Naive B cell (primary cell): ENCODE measurements around the gene P2RX5. TPM values are rescaled to one million over a fixed set of nuclear protein-coding genes. Genes with fewer than 3 reads are reported as not detected.

Experiments used
- ATAC-seq, 2 donors: fragments of 150-1000 bp; cut with Tn5 transposase; 2 replicates each; pipeline ENCODE4 v1.10.0; 2021; ENCODE audit warnings: low read depth in 2 of 2, mild to moderate bottlenecking in 2 of 2, moderate library complexity in 2 of 2
- DNase-seq: peaks from one replicate; pipeline ENCODE4 v3.0.0; 2022
- H3K27ac Mint-ChIP-seq, 6 donors: one replicate each; pipeline ENCODE4 v1.8.0; 2020 to 2022; ENCODE audit warnings: mild to moderate bottlenecking in 6 of 6, mixed read lengths in 6 of 6, moderate library complexity in 5 of 6, inconsistent platforms in 2 of 6
- H3K27me3 Mint-ChIP-seq, 3 donors: one replicate each; pipeline ENCODE4 v1.8.0; 2021 to 2022; ENCODE audit warnings: mixed read lengths in 3 of 3, mild to moderate bottlenecking in 1 of 3
- H3K36me3 Mint-ChIP-seq, 2 donors: one replicate each; pipeline ENCODE4 v1.8.0; 2020 to 2022; ENCODE audit warnings: mixed read lengths in 2 of 2, inconsistent platforms in 1 of 2, mild to moderate bottlenecking in 1 of 2
- H3K4me1 Mint-ChIP-seq, 3 donors: one replicate each; pipeline ENCODE4 v1.8.0; 2020 to 2022; ENCODE audit warnings: mixed read lengths in 3 of 3, inconsistent platforms in 1 of 3, mild to moderate bottlenecking in 1 of 3, moderate library complexity in 1 of 3
- H3K4me3 Mint-ChIP-seq, 8 donors: one replicate each; pipeline ENCODE4 v1.8.0; 2020 to 2022; ENCODE audit warnings: mild to moderate bottlenecking in 8 of 8, mixed read lengths in 8 of 8, moderate library complexity in 8 of 8, inconsistent platforms in 2 of 8
- H3K9me3 Mint-ChIP-seq, 7 donors: one replicate each; pipeline ENCODE4 v1.8.0; 2020 to 2022; ENCODE audit warnings: mixed read lengths in 7 of 7, mild to moderate bottlenecking in 5 of 7, inconsistent platforms in 2 of 7, moderate library complexity in 1 of 7
- polyA plus RNA-seq, 6 donors: library from polyadenylated mRNA; unstranded; fragments of 300-500 nt; fragmentation: Illumina TruSeq; gene quantifications; one replicate each; pipeline ENCODE4 v1.2.3, GENCODE V29; 2021; ENCODE audit warnings: low read depth in 6 of 6

Gene P2RX5
- polyA plus RNA-seq, 6 donors from 2014 or later, result 377 to 864 (median 638) TPM

DNA sequence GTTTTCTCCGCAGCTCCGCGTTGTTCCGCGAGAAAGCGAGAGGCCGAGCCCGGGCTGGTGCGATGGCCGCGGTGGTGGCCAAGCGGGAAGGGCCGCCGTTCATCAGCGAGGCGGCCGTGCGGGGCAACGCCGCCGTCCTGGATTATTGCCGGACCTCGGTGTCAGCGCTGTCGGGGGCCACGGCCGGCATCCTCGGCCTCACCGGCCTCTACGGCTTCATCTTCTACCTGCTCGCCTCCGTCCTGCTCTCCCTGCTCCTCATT, 26.9 kb downstream of the P2RX5 start:
- no peak for DNase-seq
- H3K9me3 Mint-ChIP-seq, result no peaks in the 10 kb centered on the region
- H3K4me3 Mint-ChIP-seq, result peak overlapping the region; percentile 91 to 98 (median 94)
- H3K4me1 Mint-ChIP-seq, result peaks cover 20 to 41% (median 40%) of the 10 kb centered on the region in 3 donors
- H3K36me3 Mint-ChIP-seq, result no peaks in the 10 kb centered on the region
- H3K27me3 Mint-ChIP-seq, result no peaks in the 10 kb centered on the region
- H3K27ac Mint-ChIP-seq, result peak overlapping the region in 5 of 6 donors; percentile 91 to 96 (median 95)
- no peak for ATAC-seq

DNA sequence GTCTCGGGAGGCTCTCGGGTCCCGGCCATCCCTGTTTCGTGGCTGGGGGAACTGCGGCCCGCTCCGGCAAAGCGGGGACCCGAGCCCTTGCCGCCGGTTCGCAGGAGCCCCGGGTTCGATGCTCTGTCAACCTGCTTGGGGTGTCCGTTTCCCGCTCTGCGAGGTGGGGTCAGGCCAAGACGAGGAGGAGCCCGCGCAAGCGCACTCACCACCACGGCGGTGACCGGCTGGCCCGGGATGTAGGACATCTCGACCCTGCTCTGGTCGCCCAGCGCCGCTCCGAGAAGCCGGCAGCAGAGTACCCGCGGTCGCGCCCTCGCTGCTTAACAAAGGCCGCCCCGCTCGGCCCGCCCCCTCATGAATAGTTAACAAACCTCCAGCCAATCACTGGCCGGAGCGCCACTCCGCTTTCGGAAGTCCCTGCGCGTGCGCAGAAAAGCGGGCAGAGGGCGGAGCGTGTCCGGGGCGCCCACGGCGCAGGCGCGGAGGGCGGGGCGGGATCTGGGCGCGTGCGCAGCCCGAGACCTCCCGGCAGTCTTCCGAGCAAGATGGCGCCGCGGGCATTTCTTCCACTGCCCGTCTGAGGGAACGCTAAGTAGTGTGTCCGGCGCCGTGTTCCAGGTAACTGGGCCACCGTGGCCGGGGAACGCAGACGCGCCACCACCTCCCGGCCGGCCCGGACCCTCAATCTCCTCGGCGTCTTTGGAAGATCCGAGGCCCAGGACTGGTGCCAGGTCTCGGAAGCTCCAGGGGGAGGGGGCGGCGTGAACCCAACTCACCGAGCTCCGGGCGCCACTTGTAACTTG, 27.5 kb downstream of the P2RX5 start, which contains the start of the genes EMC6 and TAX1BP3:
TSS of gene EMC6 (plus strand) at position 534 of the 806 bp plus-strand sequence. CDS start 335 bp downstream, outside the sequence.
TSS of gene TAX1BP3 (minus strand) at position 300 of the 806 bp plus-strand sequence. CDS start at position 248, 52 bp downstream.
- DNase-seq (peak; percentile 100), ATAC-seq (peak; percentile 92 to 95)
- Mint-ChIP-seq H3K27ac (peak within 1 kb of the TSS; percentile 84 to 96 (median 93)), H3K4me3 (peak within 1 kb of the TSS; percentile 91 to 98 (median 94)), H3K9me3 (no peaks in the 10 kb centered on the region), H3K36me3 (no peaks in the 10 kb centered on the region), H3K4me1 (peaks cover 20 to 41% (median 40%) of the 10 kb centered on the region in 3 donors), H3K27me3 (no peaks in the 10 kb centered on the region)

DNA sequence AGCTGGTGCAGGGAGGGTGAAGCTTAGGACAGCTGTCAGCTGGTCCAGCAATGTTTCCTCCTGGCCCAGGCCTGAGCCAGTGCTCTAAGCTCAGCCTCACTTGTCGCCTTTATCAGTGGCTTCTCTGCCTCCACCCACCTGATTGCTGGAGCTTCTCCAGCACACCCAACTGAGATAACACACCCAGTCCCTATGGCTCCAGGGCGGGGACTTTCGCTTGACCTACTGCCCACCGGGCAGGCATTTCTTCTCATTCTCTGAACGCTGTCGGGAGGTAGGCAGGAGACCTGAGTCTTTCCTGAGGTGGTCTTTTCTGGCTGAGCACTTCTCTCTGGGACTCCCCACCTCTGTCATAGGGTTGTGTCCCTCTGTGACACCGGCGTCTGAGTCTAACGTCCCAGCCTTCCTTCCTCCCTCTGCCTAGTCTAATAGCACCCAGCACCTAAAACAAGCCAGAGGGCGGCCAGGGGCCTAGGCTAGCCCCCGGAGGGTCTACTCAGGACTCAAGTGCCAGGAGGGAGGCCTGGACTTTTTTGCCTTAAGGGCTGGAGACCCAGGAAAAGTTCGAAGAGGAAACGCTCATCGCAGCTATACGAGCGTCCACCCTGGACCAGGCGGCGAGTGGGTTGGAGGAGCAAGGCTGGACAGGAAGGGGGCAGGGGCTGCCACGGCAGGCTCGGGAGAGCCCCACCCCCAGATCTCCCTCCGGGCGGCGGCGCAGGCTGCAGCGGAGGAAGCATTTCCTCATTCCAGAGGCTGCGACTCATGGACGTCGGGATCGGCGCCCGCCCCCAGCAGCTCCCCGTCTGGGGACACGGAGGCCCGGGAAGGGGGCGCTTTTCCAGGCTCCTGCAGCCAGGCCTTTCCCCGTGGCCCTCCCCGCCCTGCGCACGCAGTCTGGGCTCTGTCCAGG, 28.3 kb downstream of the P2RX5 start:
- H3K9me3 Mint-ChIP-seq, result no peaks in the 10 kb centered on the region
- peaks cover 20 to 40% (median 33%) of the 10 kb centered on the region in 3 donors for H3K4me1 Mint-ChIP-seq
- H3K27ac Mint-ChIP-seq, result peak overlapping the region in 4 of 6 donors; percentile 67 to 77 (median 71)
- DNase-seq (no peak), ATAC-seq (no peak)
- peak overlapping the region; percentile 81 to 98 (median 93) for H3K4me3 Mint-ChIP-seq
- H3K36me3 Mint-ChIP-seq, result no peaks in the 10 kb centered on the region
- no peaks in the 10 kb centered on the region for H3K27me3 Mint-ChIP-seq

DNA sequence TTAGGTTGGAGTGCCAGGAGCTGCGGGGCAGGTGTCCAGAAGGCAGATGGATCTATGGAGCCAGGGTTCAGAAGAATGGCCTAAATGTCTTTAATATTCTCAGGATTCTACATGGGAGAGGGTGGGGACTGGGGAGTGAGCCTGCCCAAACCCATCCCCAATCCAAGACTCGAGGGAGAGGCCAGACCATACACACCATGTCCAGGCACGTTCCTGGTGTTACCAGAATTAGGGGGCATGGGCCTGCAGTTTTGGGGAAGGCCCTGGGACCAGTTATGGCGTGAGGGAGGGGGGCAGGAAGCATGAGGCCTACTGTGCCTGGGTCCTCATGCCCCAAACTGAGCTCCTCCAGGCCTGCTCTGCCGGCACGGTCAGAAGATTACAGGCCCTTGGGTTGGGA, 29.4 kb downstream of the P2RX5 start:
- no peaks in the 10 kb centered on the region for H3K27me3 Mint-ChIP-seq
- ATAC-seq (no peak), DNase-seq (no peak)
- no peaks in the 10 kb centered on the region for H3K9me3 Mint-ChIP-seq
- H3K27ac Mint-ChIP-seq, result peak overlapping the region in 3 of 6 donors; percentile 26 to 84 (median 49)
- peak overlapping the region in 7 of 8 donors; percentile 10 to 98 (median 79) for H3K4me3 Mint-ChIP-seq
- H3K4me1 Mint-ChIP-seq, result peaks cover 16 to 33% (median 24%) of the 10 kb centered on the region in 3 donors
- H3K36me3 Mint-ChIP-seq, result no peaks in the 10 kb centered on the region

DNA sequence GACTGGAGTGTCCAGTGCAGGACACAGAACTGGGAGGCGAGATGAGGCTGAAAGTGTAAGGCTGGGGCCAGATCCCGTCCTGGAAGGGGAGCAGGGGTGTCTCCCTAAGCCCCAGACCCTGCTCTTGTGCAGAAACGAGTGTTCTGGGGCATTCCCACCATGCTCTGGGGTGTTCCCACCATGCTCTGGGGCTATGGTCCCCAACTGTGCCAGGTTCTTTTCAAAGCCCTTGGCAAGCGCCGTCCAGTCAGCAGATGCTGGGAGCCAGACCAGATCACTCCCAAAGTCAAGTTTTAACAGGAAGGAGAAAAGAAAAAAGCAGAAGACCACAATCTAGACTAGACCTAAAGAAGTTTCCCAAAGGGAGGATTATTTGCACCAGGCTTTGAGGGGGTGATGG, 30.1 kb downstream of the P2RX5 start:
- Mint-ChIP-seq H3K27ac (peak overlapping the region in 1 of 6 donors; percentile 84), H3K4me1 (peaks cover 15 to 26% (median 22%) of the 10 kb centered on the region in 3 donors), H3K4me3 (peak overlapping the region in 5 of 8 donors; percentile 59 to 98 (median 78)), H3K36me3 (no peaks in the 10 kb centered on the region), H3K9me3 (no peaks in the 10 kb centered on the region), H3K27me3 (no peaks in the 10 kb centered on the region)
- ATAC-seq (no peak), DNase-seq (no peak)

DNA sequence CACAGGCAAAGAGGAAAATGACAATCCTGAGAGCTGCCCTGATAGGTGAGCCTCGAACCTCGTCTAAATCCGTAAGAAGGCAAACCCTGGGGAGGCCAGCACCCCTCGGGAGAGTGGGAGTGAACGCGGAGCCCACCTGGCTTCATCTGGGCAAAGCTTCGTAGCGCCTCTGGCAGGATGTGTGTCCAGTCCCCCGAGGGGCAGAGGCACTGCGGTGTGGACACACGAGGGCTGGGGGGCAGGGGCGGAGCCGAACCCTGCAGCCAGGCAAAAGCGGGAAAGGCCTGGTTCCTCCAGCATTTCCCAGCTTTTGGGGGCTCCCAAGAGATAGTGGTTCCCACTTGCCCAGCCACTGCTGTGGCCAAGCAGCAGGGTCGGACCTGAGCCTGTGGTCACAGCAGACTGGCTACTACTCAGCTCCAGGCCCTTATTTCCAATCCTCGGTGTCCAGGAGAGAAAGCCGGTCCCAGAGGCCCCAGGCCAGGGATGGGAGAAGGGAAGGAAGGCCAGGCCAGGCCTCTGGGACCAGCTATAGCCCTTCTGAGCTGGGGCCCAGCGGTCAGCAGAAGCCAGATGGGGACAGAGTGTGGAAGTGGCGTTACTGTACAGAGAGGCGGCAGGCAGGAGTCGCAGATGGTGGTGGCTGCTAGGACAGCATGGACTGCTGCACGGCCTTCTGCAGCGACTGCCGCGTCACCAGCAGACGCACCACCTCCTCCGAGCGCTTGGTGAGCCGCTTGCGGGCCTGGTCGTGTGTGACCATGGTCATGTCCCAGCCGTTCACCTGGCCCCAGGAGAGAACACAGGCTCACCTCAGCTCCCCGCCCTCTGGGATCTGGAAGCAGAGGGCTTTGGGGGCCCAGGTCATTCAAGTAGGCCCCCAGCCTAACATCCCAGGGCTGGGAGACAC, 32.6 kb downstream of the P2RX5 start:
- Mint-ChIP-seq H3K27me3 (no peaks in the 10 kb centered on the region), H3K4me1 (peaks cover 11 to 16% (median 15%) of the 10 kb centered on the region in 3 donors), H3K27ac (peak overlapping the region in 1 of 6 donors; percentile 71), H3K4me3 (no peak overlapping the region), H3K9me3 (no peaks in the 10 kb centered on the region), H3K36me3 (no peaks in the 10 kb centered on the region)
- ATAC-seq (no peak), DNase-seq (no peak)

DNA sequence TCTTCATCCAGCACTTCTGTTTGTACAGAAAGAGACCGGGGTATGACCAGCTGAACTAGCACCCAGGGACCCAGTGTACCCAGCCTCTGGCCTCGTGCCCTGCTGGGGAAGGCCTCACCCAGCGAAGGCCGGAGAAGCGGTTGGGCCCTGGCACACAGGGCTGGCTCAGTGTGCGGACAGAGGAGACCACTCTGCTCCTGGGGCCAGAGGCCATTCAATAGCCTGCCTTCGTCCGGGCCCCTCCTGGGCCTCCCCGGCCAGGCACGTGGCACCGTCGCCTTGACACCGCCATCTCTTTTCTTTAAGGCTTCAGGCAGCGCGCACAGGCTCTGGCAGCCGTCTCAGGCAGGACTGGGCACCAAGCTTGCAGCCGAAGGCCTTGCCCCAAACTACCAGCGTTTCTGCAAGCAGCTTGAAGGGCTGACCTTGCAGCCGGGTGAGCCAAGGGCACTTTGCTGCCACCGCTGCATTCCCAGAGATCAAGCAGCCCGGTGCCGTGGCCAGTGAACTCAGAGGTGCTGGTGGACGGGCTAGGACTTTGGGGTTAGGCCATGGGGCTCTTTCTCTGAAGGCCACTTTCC, 35.6 kb downstream of the P2RX5 start:
- ATAC-seq, result no peak
- H3K36me3 Mint-ChIP-seq, result no peaks in the 10 kb centered on the region
- H3K27me3 Mint-ChIP-seq, result no peaks in the 10 kb centered on the region
- no peak for DNase-seq
- peaks cover 0 to 5% (median 5%) of the 10 kb centered on the region in 3 donors for H3K4me1 Mint-ChIP-seq
- H3K9me3 Mint-ChIP-seq, result no peaks in the 10 kb centered on the region
- H3K4me3 Mint-ChIP-seq, result no peak overlapping the region
- H3K27ac Mint-ChIP-seq, result peak overlapping the region in 1 of 6 donors; percentile 27

DNA sequence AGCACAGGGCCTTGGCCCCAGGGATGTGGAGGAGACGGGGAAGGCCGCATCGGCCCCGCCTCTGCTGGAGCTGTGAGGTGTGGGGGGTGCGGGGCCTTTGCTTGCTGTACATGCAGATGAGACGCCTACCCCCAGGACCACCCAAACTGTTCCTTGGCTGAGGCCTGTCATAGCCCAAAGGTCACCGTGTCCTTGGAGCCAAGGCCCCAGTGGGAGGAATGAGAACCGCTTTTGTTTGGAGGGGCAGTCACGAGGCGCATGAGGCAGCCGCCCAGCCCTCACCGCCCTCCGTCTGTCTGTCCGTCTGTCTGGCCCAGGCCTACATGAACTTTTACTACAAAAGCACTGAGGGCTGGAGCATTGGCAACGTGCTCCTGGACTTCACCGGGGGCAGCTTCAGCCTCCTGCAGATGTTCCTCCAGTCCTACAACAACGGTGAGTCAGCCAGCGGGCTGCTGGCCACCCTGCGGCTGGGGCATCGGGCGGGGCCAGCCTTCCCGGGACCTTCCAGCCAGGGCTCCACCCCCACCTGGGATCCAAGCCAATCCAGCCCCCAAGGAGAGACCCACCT, 36.3 kb downstream of the P2RX5 start:
- Mint-ChIP-seq H3K4me3 (no peak overlapping the region), H3K27ac (peak overlapping the region in 2 of 6 donors; percentile 12 to 57), H3K4me1 (peaks cover 0 to 5% (median 5%) of the 10 kb centered on the region in 3 donors), H3K27me3 (no peaks in the 10 kb centered on the region), H3K9me3 (no peaks in the 10 kb centered on the region), H3K36me3 (no peaks in the 10 kb centered on the region)
- ATAC-seq (no peak), DNase-seq (no peak)

DNA sequence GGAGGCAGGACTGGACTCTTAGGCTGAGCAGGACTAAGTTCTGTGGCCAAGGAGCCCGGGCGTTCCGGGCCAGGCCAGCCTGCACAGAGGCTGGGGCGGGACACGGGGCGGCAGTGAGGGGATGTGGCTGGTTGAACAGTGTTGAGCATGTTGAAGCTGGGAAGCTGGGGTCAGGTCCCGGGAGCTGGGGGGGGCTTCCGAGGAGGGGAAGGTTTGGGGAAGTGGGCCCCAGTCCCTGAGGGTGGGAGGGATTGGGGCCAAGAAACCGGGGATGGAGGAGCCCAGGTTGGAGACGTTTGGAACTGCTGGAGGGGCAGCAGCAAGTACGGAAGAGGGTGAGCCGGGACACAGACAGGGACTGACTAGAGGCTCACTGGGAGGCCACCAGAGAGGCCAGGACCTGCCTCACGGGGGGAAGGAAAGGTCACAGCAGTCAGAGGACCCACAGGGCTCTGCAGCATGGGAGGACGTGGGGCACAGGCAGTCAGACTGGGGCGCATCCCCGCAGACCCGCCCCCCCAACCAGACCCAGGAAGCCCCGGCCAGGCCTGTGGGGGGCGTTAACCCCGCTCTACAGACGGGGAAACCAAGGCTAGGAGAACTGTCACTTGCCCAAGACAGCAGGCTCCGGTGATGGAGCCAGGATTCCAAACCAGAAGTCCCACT, 37.0 kb downstream of the P2RX5 start:
- Mint-ChIP-seq H3K4me3 (no peak overlapping the region), H3K27ac (peak overlapping the region in 1 of 6 donors; percentile 56)
- ATAC-seq, result no peak

DNA sequence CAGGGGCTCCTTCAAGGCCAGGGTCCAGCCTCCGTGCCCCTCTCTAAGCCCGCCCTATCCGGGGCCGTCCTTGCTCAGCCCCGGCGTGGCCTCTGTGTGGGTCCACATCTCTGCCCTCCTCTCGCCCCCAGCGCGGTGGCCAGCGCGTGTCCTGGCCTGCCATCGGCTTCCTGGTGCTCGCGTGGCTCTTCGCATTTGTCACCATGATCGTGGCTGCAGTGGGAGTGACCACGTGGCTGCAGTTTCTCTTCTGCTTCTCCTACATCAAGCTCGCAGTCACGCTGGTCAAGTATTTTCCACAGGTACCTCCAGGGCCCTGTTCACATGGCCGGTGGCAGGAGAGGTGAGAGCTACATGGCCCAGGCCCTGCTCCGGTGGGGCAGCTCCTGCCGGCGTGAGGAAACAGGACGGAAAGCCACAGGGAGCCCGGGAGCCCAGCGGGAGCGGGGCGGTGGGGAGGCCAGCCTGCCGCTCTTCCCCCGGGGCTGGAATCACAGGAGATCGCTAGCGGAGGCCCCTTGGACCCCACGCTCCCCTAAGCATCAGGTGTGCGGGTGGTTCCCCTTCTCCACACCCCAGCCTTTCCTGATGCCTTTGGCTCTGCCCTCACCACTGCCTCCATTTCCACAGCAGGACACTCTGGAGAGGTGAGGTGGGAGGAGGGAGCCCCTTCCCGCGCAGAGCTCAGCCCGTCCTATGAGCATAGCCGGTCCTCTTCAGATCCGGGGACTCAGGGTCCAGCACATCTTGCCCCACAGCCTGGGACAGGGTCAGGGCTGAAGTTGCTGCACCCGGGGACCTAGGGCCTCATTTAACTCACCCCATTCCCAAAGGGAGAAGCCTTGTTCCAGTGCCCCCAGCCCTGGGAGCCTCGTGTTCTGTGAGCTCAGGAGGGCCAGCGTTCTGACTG, 37.8 kb downstream of the P2RX5 start:
- Mint-ChIP-seq H3K36me3 (no peaks in the 10 kb centered on the region), H3K4me1 (peaks cover 0 to 5% (median 5%) of the 10 kb centered on the region in 3 donors), H3K4me3 (peak overlapping the region in 1 of 8 donors; percentile 16), H3K27me3 (no peaks in the 10 kb centered on the region), H3K27ac (peak overlapping the region in 1 of 6 donors; percentile 27), H3K9me3 (no peaks in the 10 kb centered on the region)
- no peak for DNase-seq
- no peak for ATAC-seq

More for the DNA sequence above, 37.0 kb downstream of the P2RX5 start:
- no peaks in the 10 kb centered on the region for H3K36me3 Mint-ChIP-seq
- no peaks in the 10 kb centered on the region for H3K9me3 Mint-ChIP-seq
- no peak for DNase-seq
- H3K4me1 Mint-ChIP-seq, result peaks cover 0 to 5% (median 5%) of the 10 kb centered on the region in 3 donors
- H3K27me3 Mint-ChIP-seq, result no peaks in the 10 kb centered on the region

DNA sequence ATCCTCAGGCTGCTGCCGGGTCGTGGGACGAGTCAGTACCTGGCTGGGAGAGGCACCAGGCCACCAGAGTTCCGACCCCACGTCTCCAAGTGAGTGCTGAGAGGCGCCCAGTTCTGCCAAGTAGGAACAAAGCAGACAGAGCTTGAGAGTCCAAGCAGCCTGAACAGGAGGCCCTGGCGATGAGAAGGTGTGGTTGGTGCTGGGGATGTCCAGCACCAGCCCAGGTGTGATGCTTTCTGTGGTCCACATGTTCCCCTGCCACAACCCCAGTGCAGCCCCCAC, 38.4 kb downstream of the P2RX5 start:
- H3K4me1 Mint-ChIP-seq, result peaks cover 0 to 5% (median 5%) of the 10 kb centered on the region in 3 donors
- no peak for ATAC-seq
- H3K27me3 Mint-ChIP-seq, result no peaks in the 10 kb centered on the region
- DNase-seq, result no peak
- H3K36me3 Mint-ChIP-seq, result no peaks in the 10 kb centered on the region
- no peak overlapping the region for H3K27ac Mint-ChIP-seq
- H3K9me3 Mint-ChIP-seq, result no peaks in the 10 kb centered on the region
- H3K4me3 Mint-ChIP-seq, result no peak overlapping the region
